Tibial artery (tissue), 4 donors: Measurements from ENCODE around the gene CPLANE2.
"Not testable (repeated sequence)": the region's sequence is repeated elsewhere in the genome, so short reads cannot be mapped to it uniquely, and the experiment has no call there.

Source experiments
- DNase-seq, 2 donors: peaks; one replicate each; pipeline ENCODE4 v3.0.0-alpha.2; 2019
- H3K27ac ChIP-seq, 2 donors: fragments of 200-600 bp; sonication (generic) in 1 of 2; 1 replicate in 1 of 2; 2 replicates in 1 of 2; pipeline ENCODE4 v1.5.1; 2018 to 2019; ENCODE audit warnings: mild to moderate bottlenecking in 1 of 2
- H3K27me3 ChIP-seq, 2 donors: fragments of 200-600 bp; sonication (generic) in 1 of 2; one replicate each; pipeline versions ENCODE4 v1.5.1 to v1.6.0; 2016 to 2019
- H3K36me3 ChIP-seq, 3 donors: fragments of 200-600 bp; sonication (generic) in 2 of 3; one replicate each; pipeline ENCODE4 v1.5.1; 2016 to 2019; ENCODE audit warnings: mild to moderate bottlenecking in 2 of 3
- H3K4me1 ChIP-seq, 4 donors: fragments of 200-600 bp; sonication (generic) in 2 of 4; 1 replicate in 3 of 4; 2 replicates in 1 of 4; pipeline ENCODE4 v1.5.1; 2016 to 2019
- H3K4me3 ChIP-seq, 2 donors: fragments of 200-600 bp; sonication (generic) in 1 of 2; 1 replicate in 1 of 2; 2 replicates in 1 of 2; pipeline ENCODE4 v1.5.1; 2018 to 2019; ENCODE audit warnings: mild to moderate bottlenecking in 2 of 2
- H3K9me3 ChIP-seq, 3 donors: fragments of 200-600 bp; sonication (generic) in 1 of 3; one replicate each; pipeline ENCODE4 v1.5.1; 2016 to 2019
- intact Hi-C: fragments of 100-400 bp; cut with DNase I; formaldehyde crosslinking; loops from one replicate; pipeline ENCODE4 v1.15.0; 2023; ENCODE audit warnings: low total_unique reads
- TF ChIP-seq, protein P1 (sequence below), 2 experiments: fragments of 200-600 bp in 1 of 2; fragments of 450-650 bp in 1 of 2; IDR thresholded peaks; one replicate each; pipeline ENCODE4 v1.5.1; 2017 to 2019; ENCODE audit warnings: antibody characterized with exemption in 2 of 2, mild to moderate bottlenecking in 1 of 2, moderate library complexity in 1 of 2

The CPLANE2 gene

DNA sequence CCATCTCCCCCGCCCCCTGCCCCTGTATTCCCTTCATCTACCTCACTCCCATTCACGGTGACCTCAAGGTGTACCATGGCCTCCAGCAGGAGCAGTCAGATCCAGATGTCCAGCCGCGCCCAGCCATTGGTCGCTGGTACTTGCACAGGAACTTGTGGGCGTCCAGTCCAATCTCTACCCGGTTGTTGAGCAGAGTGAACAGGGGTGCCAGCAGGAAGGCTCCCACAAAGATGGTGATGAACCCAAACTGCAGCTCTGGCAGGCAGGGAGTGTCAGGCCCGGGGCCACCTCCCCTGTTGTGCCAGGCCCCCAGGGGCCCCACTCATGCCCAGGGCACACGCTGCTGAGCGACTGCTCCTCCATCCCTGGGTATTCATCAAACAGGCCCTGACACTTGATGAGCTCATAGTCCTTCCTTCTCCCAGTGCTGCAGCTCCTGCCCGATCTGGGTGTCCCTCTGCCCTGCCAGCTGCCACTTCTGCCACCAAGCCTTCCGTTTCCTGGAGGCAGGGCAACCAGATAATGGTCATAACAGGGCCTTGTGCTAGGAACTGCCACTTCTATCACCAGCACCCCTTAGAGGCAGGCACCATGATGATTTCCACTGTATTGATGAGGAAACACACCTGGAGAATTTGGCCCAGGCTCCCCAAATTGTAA, 18.8 kb downstream of the CPLANE2 start:
- H3K27me3 ChIP-seq: no peaks in the 10 kb centered on the region
- peak overlapping the region; percentile 51 to 54 for H3K4me3 ChIP-seq
- TF ChIP-seq, protein P1, sequence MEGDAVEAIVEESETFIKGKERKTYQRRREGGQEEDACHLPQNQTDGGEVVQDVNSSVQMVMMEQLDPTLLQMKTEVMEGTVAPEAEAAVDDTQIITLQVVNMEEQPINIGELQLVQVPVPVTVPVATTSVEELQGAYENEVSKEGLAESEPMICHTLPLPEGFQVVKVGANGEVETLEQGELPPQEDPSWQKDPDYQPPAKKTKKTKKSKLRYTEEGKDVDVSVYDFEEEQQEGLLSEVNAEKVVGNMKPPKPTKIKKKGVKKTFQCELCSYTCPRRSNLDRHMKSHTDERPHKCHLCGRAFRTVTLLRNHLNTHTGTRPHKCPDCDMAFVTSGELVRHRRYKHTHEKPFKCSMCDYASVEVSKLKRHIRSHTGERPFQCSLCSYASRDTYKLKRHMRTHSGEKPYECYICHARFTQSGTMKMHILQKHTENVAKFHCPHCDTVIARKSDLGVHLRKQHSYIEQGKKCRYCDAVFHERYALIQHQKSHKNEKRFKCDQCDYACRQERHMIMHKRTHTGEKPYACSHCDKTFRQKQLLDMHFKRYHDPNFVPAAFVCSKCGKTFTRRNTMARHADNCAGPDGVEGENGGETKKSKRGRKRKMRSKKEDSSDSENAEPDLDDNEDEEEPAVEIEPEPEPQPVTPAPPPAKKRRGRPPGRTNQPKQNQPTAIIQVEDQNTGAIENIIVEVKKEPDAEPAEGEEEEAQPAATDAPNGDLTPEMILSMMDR (IDR thresholded peaks at IDR 0.05): no peak
- intact Hi-C loops: no loop called here
- DNase-seq: no peak
- H3K4me1 ChIP-seq: peaks cover 0 to 18% (median 13%) of the 10 kb centered on the region in 4 donors
- peak overlapping the region; percentile 41 to 54 for H3K27ac ChIP-seq
- no peaks in the 10 kb centered on the region for H3K36me3 ChIP-seq
- H3K9me3 ChIP-seq: no peaks in the 10 kb centered on the region

DNA sequence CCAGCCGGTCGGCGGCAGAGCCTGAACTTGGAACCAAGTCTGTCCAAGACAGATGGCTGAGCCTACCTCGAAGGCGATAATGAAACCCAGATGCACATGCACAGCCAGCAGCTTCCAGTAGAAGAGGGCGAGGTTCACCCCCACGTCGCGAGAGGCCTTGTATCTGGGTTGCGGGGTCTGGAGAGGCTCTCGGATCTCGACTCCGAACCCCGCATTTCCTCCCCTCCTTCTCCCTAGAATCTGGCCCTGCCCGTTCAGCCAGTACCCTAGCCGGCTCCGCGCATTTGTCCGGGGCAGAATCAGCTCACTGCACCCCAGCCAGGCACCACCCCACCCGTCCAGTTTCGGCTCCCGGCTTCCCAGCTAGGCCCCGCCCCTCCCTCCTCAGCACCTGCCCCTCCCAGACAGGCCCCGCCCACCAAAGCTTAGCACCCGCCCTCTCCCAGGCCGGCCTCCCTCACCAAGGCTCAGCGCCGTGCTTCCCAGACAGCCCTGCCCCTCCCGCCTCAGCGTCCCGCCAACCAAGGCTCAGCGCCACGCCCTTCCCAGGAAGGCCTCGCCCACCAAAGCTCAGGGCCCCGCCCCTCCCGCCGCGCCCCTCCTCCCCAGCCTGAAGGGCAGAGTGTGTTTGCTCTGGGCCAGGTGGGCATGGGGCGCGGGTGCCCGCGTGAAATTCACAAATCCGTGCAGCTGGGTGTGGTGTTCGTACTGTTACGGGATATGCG, 19.8 kb downstream of the CPLANE2 start:
- TF ChIP-seq, protein P1 (IDR thresholded peaks at IDR 0.05): no peak
- Histone ChIP-seq H3K4me3 (peak overlapping the region; percentile 51 to 54), H3K36me3 (no peaks in the 10 kb centered on the region), H3K9me3 (no peaks in the 10 kb centered on the region), H3K27ac (peak overlapping the region; percentile 51 to 54), H3K27me3 (no peaks in the 10 kb centered on the region), H3K4me1 (peaks cover 0 to 18% (median 13%) of the 10 kb centered on the region in 4 donors)
- peak; percentile 99 for DNase-seq
- intact Hi-C loops: no loop called here

DNA sequence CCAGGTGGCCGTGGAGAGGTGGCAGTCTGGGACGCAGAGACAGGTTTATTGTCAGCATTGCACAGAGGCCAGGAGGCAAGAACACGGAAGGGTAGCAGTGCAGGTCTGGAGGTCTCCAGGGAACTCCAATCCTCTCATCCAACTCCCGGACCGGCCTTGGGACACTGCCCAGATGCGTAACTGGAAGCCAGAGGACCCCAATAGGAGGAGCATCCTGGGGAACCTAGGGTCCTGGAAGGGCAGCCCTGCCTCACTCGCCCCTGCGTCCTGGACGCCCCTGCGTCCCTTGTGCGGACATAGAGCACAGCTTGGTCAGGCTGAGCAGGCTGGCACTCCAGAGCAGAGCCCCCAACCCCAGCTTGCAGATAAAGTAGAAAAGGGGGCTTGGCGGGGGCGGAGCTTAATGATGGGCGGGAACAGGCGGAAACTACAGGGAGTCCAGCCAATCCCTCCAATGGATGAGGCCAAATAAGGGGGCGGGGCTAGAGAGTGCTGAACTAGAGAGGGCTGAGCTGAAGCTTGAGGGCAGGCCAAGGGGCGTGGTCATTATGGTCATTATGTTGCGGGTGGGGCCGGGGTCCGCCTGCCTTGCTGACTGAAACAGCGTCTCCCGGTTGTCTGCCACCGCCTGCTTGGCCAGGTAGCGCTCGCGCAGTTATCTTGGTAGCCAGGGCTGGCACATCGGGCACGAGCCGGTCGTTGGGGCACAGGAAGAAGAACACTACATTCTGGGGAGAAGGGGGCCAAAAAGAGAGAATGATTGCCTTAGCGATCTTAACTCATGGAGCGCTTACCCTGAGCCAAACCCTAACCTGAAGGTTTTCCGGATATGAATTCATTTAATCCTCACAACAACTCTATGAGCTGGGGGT, 20.9 kb downstream of the CPLANE2 start:
- Histone ChIP-seq H3K27me3 (no peaks in the 10 kb centered on the region), H3K4me1 (peaks cover 0 to 18% (median 13%) of the 10 kb centered on the region in 4 donors), H3K27ac (peak overlapping the region in 1 of 2 donors; percentile 0), H3K4me3 (peak overlapping the region; percentile 51 to 54), H3K36me3 (no peaks in the 10 kb centered on the region), H3K9me3 (no peaks in the 10 kb centered on the region)
- intact Hi-C loops: no loop called here
- DNase-seq: peak; percentile 81 to 88
- TF ChIP-seq, protein P1 (IDR thresholded peaks at IDR 0.05): no peak

DNA sequence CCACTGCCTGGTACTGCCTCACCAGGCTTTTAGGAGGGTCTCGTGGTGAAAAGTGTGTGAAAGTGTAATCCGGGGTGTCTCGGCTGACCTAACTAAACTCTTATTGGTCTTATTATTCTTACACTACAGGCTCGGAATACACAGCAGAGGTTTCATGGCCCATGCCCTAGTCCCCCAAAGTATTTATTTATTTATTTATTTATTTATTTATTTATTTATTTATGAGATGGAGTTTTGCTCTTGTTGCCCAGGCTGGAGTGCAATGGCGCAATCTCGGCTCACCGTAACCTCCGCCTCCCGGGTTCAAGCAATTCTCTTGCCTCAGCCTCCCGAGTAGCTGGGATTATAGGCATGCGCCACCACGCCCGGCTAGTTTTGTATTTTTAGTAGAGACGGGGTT, 21.7 kb downstream of the CPLANE2 start:
- H3K27ac ChIP-seq, H3K4me3 ChIP-seq, H3K27me3 ChIP-seq, H3K9me3 ChIP-seq, H3K36me3 ChIP-seq, DNase-seq, intact Hi-C loops: not testable (repeated sequence)
- peaks cover 0 to 18% (median 13%) of the 10 kb centered on the region in 4 donors for H3K4me1 ChIP-seq

DNA sequence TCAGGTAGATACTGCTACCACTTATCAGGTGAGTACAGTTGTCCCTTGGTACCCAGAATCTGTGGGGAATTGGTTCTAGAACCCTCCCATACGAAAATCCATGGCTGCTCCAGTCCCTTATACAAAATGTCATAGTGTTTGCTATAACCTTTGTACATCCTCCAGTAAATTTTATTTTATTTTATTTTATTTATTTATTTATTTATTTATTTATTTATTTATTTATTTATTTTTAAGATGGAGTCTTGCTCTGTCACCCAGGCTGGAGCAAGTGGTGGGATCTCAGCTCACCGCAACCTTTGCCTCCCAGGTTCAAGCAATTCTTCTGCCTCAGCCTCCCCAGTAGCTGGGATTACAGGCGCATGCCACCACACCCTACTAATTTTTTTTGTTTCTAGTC, 23.4 kb downstream of the CPLANE2 start:
- H3K27me3 ChIP-seq, H3K4me3 ChIP-seq, H3K36me3 ChIP-seq, H3K9me3 ChIP-seq, DNase-seq, intact Hi-C loops, H3K27ac ChIP-seq: not testable (repeated sequence)
- peaks cover 0 to 29% (median 14%) of the 10 kb centered on the region in 4 donors for H3K4me1 ChIP-seq

DNA sequence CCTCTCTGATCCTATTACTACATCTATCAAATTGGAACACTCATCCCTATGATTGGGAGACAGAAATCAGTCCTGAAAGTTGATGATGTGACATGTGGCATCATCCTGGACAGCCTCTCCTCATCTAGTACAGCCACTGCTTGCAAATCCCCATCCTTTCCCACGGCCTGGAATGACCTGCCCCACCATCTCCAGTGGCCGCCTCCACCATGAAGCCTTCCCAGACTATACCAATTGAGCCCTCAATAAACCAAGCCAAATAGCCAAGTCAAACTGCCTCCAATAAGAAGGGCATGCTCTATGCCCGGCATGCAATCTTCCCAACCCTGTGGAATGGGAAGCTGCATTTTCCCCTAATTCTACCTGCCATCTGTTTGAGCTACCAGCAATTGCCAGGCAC, 24.0 kb downstream of the CPLANE2 start:
- H3K27ac ChIP-seq: no peak overlapping the region
- TF ChIP-seq, protein P1 (IDR thresholded peaks at IDR 0.05): no peak
- H3K4me3 ChIP-seq: no peak overlapping the region
- H3K4me1 ChIP-seq: peaks cover 0 to 33% (median 14%) of the 10 kb centered on the region in 4 donors
- H3K36me3 ChIP-seq: no peaks in the 10 kb centered on the region
- intact Hi-C loops: no loop called here
- DNase-seq: no peak
- H3K27me3 ChIP-seq: no peaks in the 10 kb centered on the region
- no peaks in the 10 kb centered on the region for H3K9me3 ChIP-seq
